Measurements from ENCODE around the gene LGI1.

LGI1 gene

GRCh38 chr10:93807371-93807770 lies 49.6 kb downstream of the LGI1 start:
- H3F3A ChIP-seq (ENCODE audit: control insufficient read depth, insufficient read depth) = no peaks in the 10 kb centered on the region
- no peak overlapping the region for H3K27ac ChIP-seq (ENCODE audit: low read depth, low read length)
- H3K36me3 ChIP-seq (ENCODE audit: control insufficient read depth, low read length) = no peaks in the 10 kb centered on the region
- H3K4me1 ChIP-seq (ENCODE audit: control insufficient read depth, low read length) = no peaks in the 10 kb centered on the region
- H3K4me2 ChIP-seq (ENCODE audit: low read length) = no peak overlapping the region
- no peaks in the 10 kb centered on the region for H3K79me2 ChIP-seq (ENCODE audit: control insufficient read depth, low read length)
- no peaks in the 10 kb centered on the region for H4K20me1 ChIP-seq (ENCODE audit: control insufficient read depth, insufficient read depth, low read depth, low read length)
- peaks cover 2% of the 10 kb centered on the region; the same call in 1 of the 2 replicates for H3K27me3 ChIP-seq (ENCODE audit: control insufficient read depth, low read length)
- no peak for TF ChIP-seq EZH2phosphoT487 (IDR thresholded peaks at IDR 0.05; ENCODE audit: borderline replicate concordance, low read length)
- TF ChIP-seq, protein P1, sequence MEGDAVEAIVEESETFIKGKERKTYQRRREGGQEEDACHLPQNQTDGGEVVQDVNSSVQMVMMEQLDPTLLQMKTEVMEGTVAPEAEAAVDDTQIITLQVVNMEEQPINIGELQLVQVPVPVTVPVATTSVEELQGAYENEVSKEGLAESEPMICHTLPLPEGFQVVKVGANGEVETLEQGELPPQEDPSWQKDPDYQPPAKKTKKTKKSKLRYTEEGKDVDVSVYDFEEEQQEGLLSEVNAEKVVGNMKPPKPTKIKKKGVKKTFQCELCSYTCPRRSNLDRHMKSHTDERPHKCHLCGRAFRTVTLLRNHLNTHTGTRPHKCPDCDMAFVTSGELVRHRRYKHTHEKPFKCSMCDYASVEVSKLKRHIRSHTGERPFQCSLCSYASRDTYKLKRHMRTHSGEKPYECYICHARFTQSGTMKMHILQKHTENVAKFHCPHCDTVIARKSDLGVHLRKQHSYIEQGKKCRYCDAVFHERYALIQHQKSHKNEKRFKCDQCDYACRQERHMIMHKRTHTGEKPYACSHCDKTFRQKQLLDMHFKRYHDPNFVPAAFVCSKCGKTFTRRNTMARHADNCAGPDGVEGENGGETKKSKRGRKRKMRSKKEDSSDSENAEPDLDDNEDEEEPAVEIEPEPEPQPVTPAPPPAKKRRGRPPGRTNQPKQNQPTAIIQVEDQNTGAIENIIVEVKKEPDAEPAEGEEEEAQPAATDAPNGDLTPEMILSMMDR (IDR thresholded peaks at IDR 0.05; ENCODE audit: low read depth, low read length, poor library complexity, severe bottlenecking) = no peak
- no peak overlapping the region for H3K4me3 ChIP-seq (ENCODE audit: low read length)
- H3K9me3 ChIP-seq (ENCODE audit: control insufficient read depth, insufficient read depth, low read length) = no peaks in the 10 kb centered on the region
- H3K9me2 ChIP-seq (replicated peaks; ENCODE audit: control insufficient read depth, low read length) = no peaks in the 10 kb centered on the region

DNA sequence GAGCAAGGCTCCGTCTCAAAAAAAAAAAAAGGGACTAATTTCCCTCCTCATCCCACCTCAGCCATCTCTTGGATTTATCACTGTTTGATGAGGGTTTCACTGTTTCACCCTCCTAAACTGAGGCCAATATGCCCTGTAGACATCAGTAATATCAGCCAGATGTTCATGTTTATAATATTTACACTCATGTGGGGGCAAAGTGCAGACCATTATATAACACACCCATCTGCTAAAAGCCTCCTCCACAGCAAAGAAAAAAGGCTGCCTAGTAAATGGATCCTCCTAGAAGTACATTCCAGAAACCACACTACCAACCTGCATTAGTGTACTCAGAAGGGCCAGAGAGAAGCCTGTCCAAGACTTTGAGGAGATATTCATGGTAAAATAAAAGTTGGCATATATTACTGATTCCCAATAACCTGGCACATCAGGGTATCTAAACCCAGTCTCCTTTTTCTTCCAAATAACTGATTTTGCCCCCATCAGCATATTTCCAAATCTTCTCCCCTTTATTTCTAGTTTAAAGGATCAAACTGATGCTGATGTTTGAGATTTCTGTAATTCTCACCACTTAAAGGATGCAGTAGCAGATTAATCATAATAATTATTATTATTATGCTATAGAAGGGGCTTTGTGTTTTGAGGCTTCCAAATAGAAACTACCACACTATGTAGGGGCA lies 55.1 kb downstream of the LGI1 start:
- no peaks in the 10 kb centered on the region for H3F3A ChIP-seq (ENCODE audit: control insufficient read depth, insufficient read depth)
- H3K4me2 ChIP-seq (ENCODE audit: low read length) = no peak overlapping the region
- H3K4me3 ChIP-seq (ENCODE audit: low read length) = no peak overlapping the region
- H3K9me3 ChIP-seq (ENCODE audit: control insufficient read depth, insufficient read depth, low read length) = no peaks in the 10 kb centered on the region
- no peaks in the 10 kb centered on the region for H3K9me2 ChIP-seq (replicated peaks; ENCODE audit: control insufficient read depth, low read length)
- H3K27ac ChIP-seq (ENCODE audit: low read depth, low read length) = no peak overlapping the region
- no peaks in the 10 kb centered on the region for H3K4me1 ChIP-seq (ENCODE audit: control insufficient read depth, low read length)
- TF ChIP-seq, protein P1 (IDR thresholded peaks at IDR 0.05; ENCODE audit: low read depth, low read length, poor library complexity, severe bottlenecking) = no peak
- TF ChIP-seq EZH2phosphoT487 (IDR thresholded peaks at IDR 0.05; ENCODE audit: borderline replicate concordance, low read length) = no peak
- H3K79me2 ChIP-seq (ENCODE audit: control insufficient read depth, low read length) = no peaks in the 10 kb centered on the region
- H3K27me3 ChIP-seq (ENCODE audit: control insufficient read depth, low read length) = no peaks in the 10 kb centered on the region; the same call in 1 of the 2 replicates
- H4K20me1 ChIP-seq (ENCODE audit: control insufficient read depth, insufficient read depth, low read depth, low read length) = no peaks in the 10 kb centered on the region
- H3K36me3 ChIP-seq (ENCODE audit: control insufficient read depth, low read length) = no peaks in the 10 kb centered on the region

- Histone ChIP-seq H3K9me2 (replicated peaks; ENCODE audit: control insufficient read depth, low read length) (no peaks in the 10 kb centered on the region), H3F3A (ENCODE audit: control insufficient read depth, insufficient read depth) (no peaks in the 10 kb centered on the region), H3K79me2 (ENCODE audit: control insufficient read depth, low read length) (no peaks in the 10 kb centered on the region), H3K9me3 (ENCODE audit: control insufficient read depth, insufficient read depth, low read length) (no peaks in the 10 kb centered on the region), H3K4me1 (ENCODE audit: control insufficient read depth, low read length) (no peaks in the 10 kb centered on the region), H4K20me1 (ENCODE audit: control insufficient read depth, insufficient read depth, low read depth, low read length) (no peaks in the 10 kb centered on the region), H3K4me2 (ENCODE audit: low read length) (no peak overlapping the region), H3K36me3 (ENCODE audit: control insufficient read depth, low read length) (no peaks in the 10 kb centered on the region), H3K27me3 (ENCODE audit: control insufficient read depth, low read length) (no peaks in the 10 kb centered on the region; the same call in 1 of the 2 replicates), H3K4me3 (ENCODE audit: low read length) (no peak overlapping the region), H3K27ac (ENCODE audit: low read depth, low read length) (no peak overlapping the region)
- TF ChIP-seq, protein P1 (IDR thresholded peaks at IDR 0.05; ENCODE audit: low read depth, low read length, poor library complexity, severe bottlenecking) = peak; percentile 81
- TF ChIP-seq EZH2phosphoT487 (IDR thresholded peaks at IDR 0.05; ENCODE audit: borderline replicate concordance, low read length) = no peak
Observed at GRCh38 chr10:93813507-93814465, 56.0 kb downstream of the LGI1 start.

All from DOHH2 (cell line).